GM23338 (cell line): Measurements from ENCODE around the gene NEURL3. TPM values are rescaled to one million over a fixed set of nuclear protein-coding genes. Genes with fewer than 3 reads are reported as not detected.

Experiments used
- ATAC-seq: fragments of 200-7000 bp; cut with Tn5 transposase; 3 replicates; pipeline ENCODE4 v1.9.1; 2020
- DNase-seq: peaks from one replicate; pipeline ENCODE4 v3.0.0-alpha.2; 2015; ENCODE audit warnings: low spot score
- H2AFZ ChIP-seq: fragments of 200-600 bp; sonication (generic); 2 replicates; pipeline ENCODE4 v1.8.0; 2016; ENCODE audit warnings: antibody characterized with exemption, mild to moderate bottlenecking, moderate library complexity
- H3F3A ChIP-seq: fragments of 200-600 bp; sonication (generic); replicated peaks from 2 replicates; pipeline ENCODE4 v1.8.0; 2017; ENCODE audit warnings: antibody characterized with exemption, mixed run types, low read depth
- H3K27ac ChIP-seq: fragments of 200-600 bp; sonication (generic); 2 replicates; pipeline ENCODE4 v1.6.1; 2016; ENCODE audit warnings: low read depth
- H3K27me3 ChIP-seq: fragments of 200-600 bp; sonication (generic); 2 replicates; pipeline ENCODE4 v1.8.0; 2016; ENCODE audit warnings: mild to moderate bottlenecking, mixed run types, moderate library complexity; ENCODE audit not compliant: insufficient read depth
- H3K36me3 ChIP-seq: fragments of 200-600 bp; sonication (generic); 2 replicates; pipeline ENCODE4 v1.8.0; 2016; ENCODE audit warnings: mild to moderate bottlenecking; ENCODE audit not compliant: insufficient read depth
- H3K4me1 ChIP-seq: fragments of 200-600 bp; sonication (generic); 2 replicates; pipeline ENCODE4 v1.8.0; 2016; ENCODE audit warnings: mild to moderate bottlenecking, moderate library complexity; ENCODE audit not compliant: insufficient read depth
- H3K4me2 ChIP-seq: fragments of 200-600 bp; sonication (generic); 2 replicates; pipeline ENCODE4 v1.7.1; 2017; ENCODE audit warnings: mixed run types
- H3K4me3 ChIP-seq: fragments of 200-600 bp; sonication (generic); 2 replicates; pipeline ENCODE4 v1.6.1; 2016; ENCODE audit warnings: mixed run types
- H3K79me2 ChIP-seq: fragments of 200-600 bp; sonication (generic); replicated peaks from 2 replicates; pipeline ENCODE4 v1.8.0; 2017; ENCODE audit warnings: mild to moderate bottlenecking; ENCODE audit not compliant: insufficient read depth
- H3K9me2 ChIP-seq: fragments of 200-600 bp; sonication (generic); 2 replicates; pipeline ENCODE4 v1.8.0; 2017; ENCODE audit not compliant: insufficient read depth
- H4K20me1 ChIP-seq: fragments of 200-600 bp; sonication (generic); replicated peaks from 2 replicates; pipeline ENCODE4 v1.8.0; 2017; ENCODE audit warnings: mild to moderate bottlenecking; ENCODE audit not compliant: insufficient read depth
- H3K27ac Mint-ChIP-seq: 2 replicates; pipeline ENCODE4 v1.8.0; 2020; ENCODE audit warnings: inconsistent platforms, mild to moderate bottlenecking, moderate library complexity, mixed read lengths
- H3K27me3 Mint-ChIP-seq: 3 replicates; pipeline ENCODE4 v1.8.0; 2022; ENCODE audit warnings: low read depth, mild to moderate bottlenecking, moderate library complexity, mixed read lengths, inconsistent platforms; ENCODE audit not compliant: insufficient read depth, poor library complexity
- H3K36me3 Mint-ChIP-seq: 3 replicates; pipeline ENCODE4 v1.8.0; 2021; ENCODE audit warnings: low read depth, mild to moderate bottlenecking, inconsistent platforms, moderate library complexity, mixed read lengths
- H3K4me1 Mint-ChIP-seq: 3 replicates; pipeline ENCODE4 v1.8.0; 2020; ENCODE audit warnings: mild to moderate bottlenecking, inconsistent platforms, mixed read lengths
- H3K4me3 Mint-ChIP-seq: 3 replicates; pipeline ENCODE4 v1.8.0; 2021; ENCODE audit warnings: moderate library complexity, mild to moderate bottlenecking, inconsistent platforms, mixed read lengths
- H3K9me3 Mint-ChIP-seq: 3 replicates; pipeline ENCODE4 v1.8.0; 2020; ENCODE audit warnings: moderate library complexity, mild to moderate bottlenecking, inconsistent platforms, mixed read lengths
- CTCF ChIP-seq, 2 experiments: fragments of 200-600 bp in 1 of 2; sonication (generic) in 1 of 2; conservative IDR thresholded peaks; 2 replicates each; pipeline versions ENCODE4 v1.5.1 to v1.6.1; 2016 to 2017; ENCODE audit warnings: antibody characterized with exemption in 2 of 2, low read depth in 2 of 2, mild to moderate bottlenecking in 2 of 2, moderate library complexity in 1 of 2
- EZH2 ChIP-seq: fragments of 200-600 bp; sonication (generic); IDR thresholded peaks from one replicate; pipeline ENCODE4 v1.8.0; 2017; ENCODE audit warnings: antibody characterized with exemption, mild to moderate bottlenecking, low read depth; ENCODE audit not compliant: unreplicated experiment
- EZH2phosphoT487 ChIP-seq: fragments of 200-600 bp; sonication (generic); IDR thresholded peaks from one replicate; pipeline ENCODE4 v1.8.1; 2018; ENCODE audit warnings: antibody characterized with exemption; ENCODE audit not compliant: unreplicated experiment
- JUNB ChIP-seq: IDR thresholded peaks from one replicate; pipeline ENCODE4 v1.6.1; 2016; ENCODE audit warnings: antibody characterized with exemption; ENCODE audit not compliant: unreplicated experiment
- NANOG ChIP-seq: IDR thresholded peaks from 2 replicates; pipeline ENCODE4 v1.6.1; 2016; ENCODE audit warnings: antibody characterized with exemption, borderline replicate concordance
- POLR2AphosphoS5 ChIP-seq: IDR thresholded peaks from 2 replicates; pipeline ENCODE4 v1.6.1; 2016; ENCODE audit warnings: antibody characterized with exemption, low read depth
- REST ChIP-seq: IDR thresholded peaks from one replicate; pipeline ENCODE4 v1.6.1; 2018; ENCODE audit warnings: antibody characterized with exemption; ENCODE audit not compliant: unreplicated experiment
- ZNF114 ChIP-seq: fragments of 250-450 bp; sonication (Bioruptor Pico); IDR thresholded peaks from 2 replicates; pipeline ENCODE4 v1.5.0; 2020; ENCODE audit warnings: mild to moderate bottlenecking, moderate library complexity
- ZNF331 ChIP-seq: fragments of 250-450 bp; sonication (Bioruptor Pico); IDR thresholded peaks from 2 replicates; pipeline ENCODE4 v1.5.0; 2020; ENCODE audit warnings: low read depth, mild to moderate bottlenecking, moderate library complexity
- ZNF462 ChIP-seq: fragments of 250-450 bp; sonication (Bioruptor Pico); IDR thresholded peaks from 2 replicates; pipeline ENCODE4 v1.5.0; 2020; ENCODE audit warnings: mild to moderate bottlenecking, moderate library complexity
- polyA plus RNA-seq: library from polyadenylated mRNA; unstranded; fragments of >200 nt; fragmentation: Nextera tagmentation; extraction: Ambion mirVana; gene quantifications from 2 replicates; pipeline ENCODE4 v1.2.1, GENCODE V29; 2016
- total RNA-seq: library from RNA; depleted of rRNA; stranded (reverse); fragments of >200 nt; shearing (Covaris generic); gene quantifications from 2 replicates; pipeline ENCODE4 v1.2.3, GENCODE V29; 2014

The NEURL3 gene
- total and polyA plus RNA-seq, 2 experiments from 2014 or later = 0.21 TPM; not detected in 1

DNA sequence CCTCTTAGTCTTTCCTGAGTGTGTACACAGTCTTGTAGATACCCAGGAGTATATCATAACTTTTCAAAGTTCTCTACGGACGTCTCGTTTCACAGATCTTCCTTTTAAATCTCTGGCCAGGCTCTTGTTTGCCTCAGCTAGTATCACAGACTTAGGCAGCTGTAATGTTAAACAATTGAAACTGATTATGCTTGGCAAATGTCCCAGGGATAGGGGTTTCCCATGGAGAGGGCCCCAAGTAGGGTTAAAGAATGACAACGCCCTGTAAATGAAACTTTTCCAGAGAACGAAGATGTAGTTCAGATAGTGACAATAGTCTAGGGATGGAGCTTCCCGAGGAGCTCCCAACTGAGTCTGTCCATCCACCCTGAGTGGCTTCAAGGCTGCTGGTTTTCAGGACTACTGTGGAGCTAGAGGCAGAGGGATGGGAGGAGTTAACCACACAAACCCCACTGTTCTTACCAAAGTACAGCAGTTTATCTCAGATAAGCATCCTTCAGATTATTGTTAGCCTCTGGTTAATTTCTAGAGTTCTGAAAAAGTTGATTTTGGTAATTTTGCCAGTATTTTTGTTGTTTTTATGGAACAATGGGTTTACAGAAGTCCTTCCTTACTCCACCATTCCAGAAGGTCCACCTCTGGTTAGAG, 9.1 kb downstream of the NEURL3 start (continued):
- no peak for TF ChIP-seq CTCF (conservative IDR thresholded peaks at IDR 0.05; ENCODE audit: low read depth in 2 of 2)
- no peak for TF ChIP-seq ZNF114 (CRISPR knock-in tag)
- no peak for TF ChIP-seq EZH2phosphoT487

GRCh38 chr2:96494188-96494587, 11.0 kb downstream of the NEURL3 start:
- no peak overlapping the region for H3K4me2 ChIP-seq
- peaks cover 12% of the 10 kb centered on the region; the same call in 2 of the 3 replicates for H3K9me3 Mint-ChIP-seq
- no peak for TF ChIP-seq REST
- TF ChIP-seq EZH2 = no peak
- no peak for TF ChIP-seq CTCF (conservative IDR thresholded peaks at IDR 0.05; ENCODE audit: low read depth in 2 of 2)
- TF ChIP-seq POLR2AphosphoS5 = no peak
- no peak for TF ChIP-seq NANOG
- no peak for TF ChIP-seq ZNF331 (CRISPR knock-in tag)
- TF ChIP-seq JUNB = no peak
- TF ChIP-seq ZNF462 (CRISPR knock-in tag) = no peak
- TF ChIP-seq EZH2phosphoT487 = no peak

More at GRCh38 chr2:96494188-96494587, 11.0 kb downstream of the NEURL3 start:
- Histone ChIP-seq H3K4me3 (no peak overlapping the region), H3K9me2 (no peaks in the 10 kb centered on the region), H3K27ac (no peak overlapping the region), H3K4me1 (no peaks in the 10 kb centered on the region), H3K79me2 (no peaks in the 10 kb centered on the region), H3K27me3 (no peaks in the 10 kb centered on the region), H4K20me1 (no peaks in the 10 kb centered on the region), H3K36me3 (no peaks in the 10 kb centered on the region), H3F3A (no peaks in the 10 kb centered on the region), H2AFZ (no peak overlapping the region)
- H3K36me3 Mint-ChIP-seq = no peaks in the 10 kb centered on the region
- H3K4me1 Mint-ChIP-seq = peaks cover 4% of the 10 kb centered on the region; the same call in 2 of the 3 replicates
- DNase-seq (no peak), ATAC-seq (no peak)
- no peak overlapping the region for H3K4me3 Mint-ChIP-seq
- H3K27me3 Mint-ChIP-seq = peaks cover 3% of the 10 kb centered on the region
- no peak overlapping the region for H3K27ac Mint-ChIP-seq
